SK-N-SH (cell line): ENCODE measurements around the gene CLEC3A.

ENCODE experiments used
- EP300 ChIP-seq, 2 experiments: IDR thresholded peaks; 2 replicates each; pipeline versions ENCODE4 v1.4.0 to v1.6.1; 2012; ENCODE audit warnings: borderline replicate concordance in 1 of 2, low read depth in 1 of 2, low read length in 1 of 2
- RXRA ChIP-seq: IDR thresholded peaks from 2 replicates; pipeline ENCODE4 v1.4.0; 2012; ENCODE audit warnings: low read depth, mild to moderate bottlenecking, borderline replicate concordance
- TF ChIP-seq, protein P1 (sequence below): IDR thresholded peaks from 2 replicates; pipeline ENCODE4 v1.4.0; 2012; ENCODE audit warnings: low read depth, borderline replicate concordance
- TF ChIP-seq, protein P2 (sequence below): IDR thresholded peaks from 2 replicates; pipeline ENCODE4 v1.6.1; 2012; ENCODE audit warnings: mild to moderate bottlenecking, low read depth, low read length, moderate library complexity
- TF ChIP-seq, protein P3 (sequence below): fragments of 200-600 bp; sonication (generic); IDR thresholded peaks from 2 replicates; pipeline ENCODE4 v1.6.1; 2017; ENCODE audit warnings: antibody characterized with exemption, mild to moderate bottlenecking, moderate library complexity

DNA sequence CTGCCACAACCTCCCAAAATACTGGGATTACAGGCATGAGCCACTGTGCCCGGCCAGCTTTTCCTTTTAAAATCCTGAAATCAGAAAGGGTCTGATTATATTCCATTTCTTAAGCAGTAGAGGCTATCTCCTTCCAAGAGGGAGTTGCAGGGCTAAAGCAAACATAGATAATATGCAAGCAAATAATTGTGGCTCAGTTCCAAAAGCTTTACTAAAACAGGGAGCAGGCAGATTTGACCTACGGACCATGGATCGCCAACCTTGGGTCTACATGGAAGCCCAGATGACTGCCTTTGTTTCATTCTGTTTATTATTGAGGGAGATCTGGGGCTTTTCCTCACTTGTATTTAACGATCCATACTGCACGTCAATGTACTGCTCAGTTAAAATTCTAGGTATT, 38.5 kb downstream of the CLEC3A start:
- TF ChIP-seq, protein P1, sequence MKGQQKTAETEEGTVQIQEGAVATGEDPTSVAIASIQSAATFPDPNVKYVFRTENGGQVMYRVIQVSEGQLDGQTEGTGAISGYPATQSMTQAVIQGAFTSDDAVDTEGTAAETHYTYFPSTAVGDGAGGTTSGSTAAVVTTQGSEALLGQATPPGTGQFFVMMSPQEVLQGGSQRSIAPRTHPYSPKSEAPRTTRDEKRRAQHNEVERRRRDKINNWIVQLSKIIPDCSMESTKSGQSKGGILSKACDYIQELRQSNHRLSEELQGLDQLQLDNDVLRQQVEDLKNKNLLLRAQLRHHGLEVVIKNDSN: no peak
- TF ChIP-seq, protein P2, sequence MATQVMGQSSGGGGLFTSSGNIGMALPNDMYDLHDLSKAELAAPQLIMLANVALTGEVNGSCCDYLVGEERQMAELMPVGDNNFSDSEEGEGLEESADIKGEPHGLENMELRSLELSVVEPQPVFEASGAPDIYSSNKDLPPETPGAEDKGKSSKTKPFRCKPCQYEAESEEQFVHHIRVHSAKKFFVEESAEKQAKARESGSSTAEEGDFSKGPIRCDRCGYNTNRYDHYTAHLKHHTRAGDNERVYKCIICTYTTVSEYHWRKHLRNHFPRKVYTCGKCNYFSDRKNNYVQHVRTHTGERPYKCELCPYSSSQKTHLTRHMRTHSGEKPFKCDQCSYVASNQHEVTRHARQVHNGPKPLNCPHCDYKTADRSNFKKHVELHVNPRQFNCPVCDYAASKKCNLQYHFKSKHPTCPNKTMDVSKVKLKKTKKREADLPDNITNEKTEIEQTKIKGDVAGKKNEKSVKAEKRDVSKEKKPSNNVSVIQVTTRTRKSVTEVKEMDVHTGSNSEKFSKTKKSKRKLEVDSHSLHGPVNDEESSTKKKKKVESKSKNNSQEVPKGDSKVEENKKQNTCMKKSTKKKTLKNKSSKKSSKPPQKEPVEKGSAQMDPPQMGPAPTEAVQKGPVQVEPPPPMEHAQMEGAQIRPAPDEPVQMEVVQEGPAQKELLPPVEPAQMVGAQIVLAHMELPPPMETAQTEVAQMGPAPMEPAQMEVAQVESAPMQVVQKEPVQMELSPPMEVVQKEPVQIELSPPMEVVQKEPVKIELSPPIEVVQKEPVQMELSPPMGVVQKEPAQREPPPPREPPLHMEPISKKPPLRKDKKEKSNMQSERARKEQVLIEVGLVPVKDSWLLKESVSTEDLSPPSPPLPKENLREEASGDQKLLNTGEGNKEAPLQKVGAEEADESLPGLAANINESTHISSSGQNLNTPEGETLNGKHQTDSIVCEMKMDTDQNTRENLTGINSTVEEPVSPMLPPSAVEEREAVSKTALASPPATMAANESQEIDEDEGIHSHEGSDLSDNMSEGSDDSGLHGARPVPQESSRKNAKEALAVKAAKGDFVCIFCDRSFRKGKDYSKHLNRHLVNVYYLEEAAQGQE: no peak
- TF ChIP-seq RXRA: no peak
- TF ChIP-seq, protein P3, sequence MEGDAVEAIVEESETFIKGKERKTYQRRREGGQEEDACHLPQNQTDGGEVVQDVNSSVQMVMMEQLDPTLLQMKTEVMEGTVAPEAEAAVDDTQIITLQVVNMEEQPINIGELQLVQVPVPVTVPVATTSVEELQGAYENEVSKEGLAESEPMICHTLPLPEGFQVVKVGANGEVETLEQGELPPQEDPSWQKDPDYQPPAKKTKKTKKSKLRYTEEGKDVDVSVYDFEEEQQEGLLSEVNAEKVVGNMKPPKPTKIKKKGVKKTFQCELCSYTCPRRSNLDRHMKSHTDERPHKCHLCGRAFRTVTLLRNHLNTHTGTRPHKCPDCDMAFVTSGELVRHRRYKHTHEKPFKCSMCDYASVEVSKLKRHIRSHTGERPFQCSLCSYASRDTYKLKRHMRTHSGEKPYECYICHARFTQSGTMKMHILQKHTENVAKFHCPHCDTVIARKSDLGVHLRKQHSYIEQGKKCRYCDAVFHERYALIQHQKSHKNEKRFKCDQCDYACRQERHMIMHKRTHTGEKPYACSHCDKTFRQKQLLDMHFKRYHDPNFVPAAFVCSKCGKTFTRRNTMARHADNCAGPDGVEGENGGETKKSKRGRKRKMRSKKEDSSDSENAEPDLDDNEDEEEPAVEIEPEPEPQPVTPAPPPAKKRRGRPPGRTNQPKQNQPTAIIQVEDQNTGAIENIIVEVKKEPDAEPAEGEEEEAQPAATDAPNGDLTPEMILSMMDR: no peak
- TF ChIP-seq EP300 (IDR thresholded peaks at IDR 0.05; ENCODE audit: borderline replicate concordance in 1 of 2, low read depth in 1 of 2, low read length in 1 of 2): no peak
